HEK293 (cell line): ENCODE data around the gene CRYZL1.

ENCODE experiments used
- CTCF ChIA-PET: fragments of 350-600 bp; formaldehyde crosslinking; extraction: SDS; loops from one replicate; lab custom pipeline; 2021; ENCODE audit warnings: antibody characterized with exemption; lab: Yijun Ruan, JAX
- POLR2A ChIA-PET: fragments of 300-600 bp; formaldehyde crosslinking; extraction: SDS; loops from one replicate; lab custom pipeline; 2020; ENCODE audit warnings: antibody characterized with exemption, inconsistent platforms; lab: Yijun Ruan, JAX
- H3K27ac ChIP-seq: fragments of 200-500 bp; sonication (Bioruptor generic); 2 replicates; pipeline ENCODE4 v1.5.1; 2014; ENCODE audit warnings: low read depth, low read length, control low read depth, inconsistent platforms; ENCODE audit errors: extremely low read depth
- H3K36me3 ChIP-seq, 2 experiments: fragments of 200-500 bp in 1 of 2; sonication (Bioruptor generic) in 1 of 2; 1 replicate in 1 of 2; 2 replicates in 1 of 2; pipeline ENCODE4 v1.5.1; 2014 to 2017; ENCODE audit warnings: inconsistent platforms in 2 of 2, low read length in 2 of 2; ENCODE audit not compliant: control insufficient read depth in 2 of 2, insufficient read depth in 1 of 2
- H3K4me1 ChIP-seq: fragments of 200-500 bp; sonication (Bioruptor generic); 2 replicates; pipeline ENCODE4 v1.5.1; 2014; ENCODE audit warnings: mild to moderate bottlenecking, low read length, inconsistent platforms; ENCODE audit not compliant: control insufficient read depth, insufficient read depth
- H3K4me3 ChIP-seq: 2 replicates; pipeline ENCODE4 v1.5.1; 2011; ENCODE audit warnings: low read depth, mild to moderate bottlenecking, control low read depth, low read length, moderate library complexity
- H3K9me3 ChIP-seq: fragments of 200-500 bp; sonication (Bioruptor generic); 2 replicates; pipeline ENCODE4 v1.5.1; 2014; ENCODE audit warnings: low read depth, low read length, inconsistent platforms; ENCODE audit not compliant: control insufficient read depth, insufficient read depth
- OSR2 ChIP-seq: fragments of 450-650 bp; formaldehyde crosslinking; IDR thresholded peaks from 2 replicates; pipeline ENCODE4 v1.5.1; 2016; ENCODE audit warnings: missing biosample characterization, missing genetic modification characterization
- SP2 ChIP-seq: fragments of 450-650 bp; formaldehyde crosslinking; IDR thresholded peaks from 2 replicates; pipeline ENCODE4 v1.5.1; 2016; ENCODE audit warnings: missing biosample characterization, missing genetic modification characterization
- ZBTB17 ChIP-seq: fragments of 450-650 bp; formaldehyde crosslinking; IDR thresholded peaks from 2 replicates; pipeline ENCODE4 v1.5.1; 2016; ENCODE audit warnings: missing biosample characterization, missing genetic modification characterization
- ZFP69B ChIP-seq: fragments of 450-650 bp; formaldehyde crosslinking; IDR thresholded peaks from 2 replicates; pipeline ENCODE4 v1.5.1; 2016; ENCODE audit warnings: missing biosample characterization, missing genetic modification characterization
- ZIC2 ChIP-seq: fragments of 450-650 bp; formaldehyde crosslinking; IDR thresholded peaks from 2 replicates; pipeline ENCODE4 v1.5.1; 2016; ENCODE audit warnings: missing biosample characterization, missing genetic modification characterization
- ZNF202 ChIP-seq: fragments of 450-650 bp; formaldehyde crosslinking; IDR thresholded peaks from 2 replicates; pipeline ENCODE4 v1.5.1; 2016; ENCODE audit warnings: missing biosample characterization, missing genetic modification characterization, borderline replicate concordance
- ZNF214 ChIP-seq: fragments of 450-650 bp; formaldehyde crosslinking; IDR thresholded peaks from 2 replicates; pipeline ENCODE4 v1.5.1; 2017; ENCODE audit warnings: missing biosample characterization, mild to moderate bottlenecking, missing genetic modification characterization, borderline replicate concordance
- ZNF274 ChIP-seq, 2 experiments: fragments of 200-500 bp in 1 of 2; fragments of 450-650 bp in 1 of 2; sonication (Bioruptor generic) in 1 of 2; formaldehyde crosslinking in 1 of 2; IDR thresholded peaks; 2 replicates each; pipeline versions ENCODE4 v1.5.1 to v1.6.1; 2014 to 2016; ENCODE audit warnings: borderline replicate concordance in 1 of 2, inconsistent platforms in 1 of 2, low read length in 1 of 2, missing biosample characterization in 1 of 2, missing genetic modification characterization in 1 of 2
- ZNF341 ChIP-seq: fragments of 450-650 bp; formaldehyde crosslinking; IDR thresholded peaks from 2 replicates; pipeline ENCODE4; 2016; ENCODE audit warnings: low read depth, missing biosample characterization, missing genetic modification characterization
- ZNF426 ChIP-seq: fragments of 450-650 bp; formaldehyde crosslinking; IDR thresholded peaks from 2 replicates; pipeline ENCODE4 v1.5.1; 2017; ENCODE audit warnings: missing biosample characterization, missing genetic modification characterization, mild to moderate bottlenecking, inconsistent platforms, moderate library complexity
- ZNF555 ChIP-seq: fragments of 450-650 bp; formaldehyde crosslinking; conservative IDR thresholded peaks from 2 replicates; pipeline ENCODE4 v1.5.1; 2017; ENCODE audit warnings: missing biosample characterization, mild to moderate bottlenecking, missing genetic modification characterization, inconsistent platforms
- ZNF600 ChIP-seq: fragments of 450-650 bp; formaldehyde crosslinking; IDR thresholded peaks from 2 replicates; pipeline ENCODE4 v1.5.1; 2016; ENCODE audit warnings: missing biosample characterization, missing genetic modification characterization
- ZNF692 ChIP-seq: fragments of 450-650 bp; formaldehyde crosslinking; IDR thresholded peaks from 2 replicates; pipeline ENCODE4 v1.5.1; 2016; ENCODE audit warnings: missing biosample characterization, missing genetic modification characterization
- ZNF76 ChIP-seq: fragments of 450-650 bp; formaldehyde crosslinking; IDR thresholded peaks from 2 replicates; pipeline ENCODE4; 2016; ENCODE audit warnings: low read depth, missing biosample characterization, missing genetic modification characterization, borderline replicate concordance
- ZSCAN30 ChIP-seq: fragments of 450-650 bp; IDR thresholded peaks from 2 replicates; pipeline ENCODE4 v1.5.1; 2018; ENCODE audit warnings: missing biosample characterization, mild to moderate bottlenecking, missing genetic modification characterization, moderate library complexity
- TF ChIP-seq, protein P1 (sequence below): fragments of 450-650 bp; formaldehyde crosslinking; IDR thresholded peaks from 2 replicates; pipeline ENCODE4 v1.5.1; 2016; ENCODE audit warnings: missing biosample characterization, missing genetic modification characterization

Gene CRYZL1

DNA sequence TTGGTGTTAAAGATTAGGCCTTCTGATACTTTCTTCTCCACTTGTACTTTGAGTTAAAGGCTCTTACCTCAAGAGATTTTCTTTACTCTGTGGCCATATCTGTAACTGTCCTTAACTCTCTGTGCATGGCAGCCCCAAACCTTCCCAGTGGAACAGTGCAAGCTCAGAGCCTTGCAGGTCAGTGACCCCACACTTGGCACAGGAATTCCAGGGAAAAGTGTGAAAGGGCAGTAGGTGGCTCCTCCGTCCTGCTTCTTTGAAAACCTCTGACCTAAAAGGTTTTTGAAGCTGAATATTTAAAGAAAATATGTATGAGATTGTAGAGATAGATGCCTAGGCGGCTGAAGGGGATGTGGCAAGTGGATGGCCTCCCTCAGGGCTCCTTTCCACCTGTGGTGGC, 27.1 kb upstream of the CRYZL1 start:
- H3K9me3 ChIP-seq, result no peaks in the 10 kb centered on the region
- CTCF ChIA-PET, result interaction anchor here (1.5 kb wide), 1 partner anchor 10 kb away, joined by 6 read pairs; no protein-coding TSS in a partner anchor
- H3K36me3 ChIP-seq, result no peaks in the 10 kb centered on the region; a peak in 1 of 3 replicates
- H3K4me3 ChIP-seq, result no peak overlapping the region
- TF ChIP-seq, protein P1, sequence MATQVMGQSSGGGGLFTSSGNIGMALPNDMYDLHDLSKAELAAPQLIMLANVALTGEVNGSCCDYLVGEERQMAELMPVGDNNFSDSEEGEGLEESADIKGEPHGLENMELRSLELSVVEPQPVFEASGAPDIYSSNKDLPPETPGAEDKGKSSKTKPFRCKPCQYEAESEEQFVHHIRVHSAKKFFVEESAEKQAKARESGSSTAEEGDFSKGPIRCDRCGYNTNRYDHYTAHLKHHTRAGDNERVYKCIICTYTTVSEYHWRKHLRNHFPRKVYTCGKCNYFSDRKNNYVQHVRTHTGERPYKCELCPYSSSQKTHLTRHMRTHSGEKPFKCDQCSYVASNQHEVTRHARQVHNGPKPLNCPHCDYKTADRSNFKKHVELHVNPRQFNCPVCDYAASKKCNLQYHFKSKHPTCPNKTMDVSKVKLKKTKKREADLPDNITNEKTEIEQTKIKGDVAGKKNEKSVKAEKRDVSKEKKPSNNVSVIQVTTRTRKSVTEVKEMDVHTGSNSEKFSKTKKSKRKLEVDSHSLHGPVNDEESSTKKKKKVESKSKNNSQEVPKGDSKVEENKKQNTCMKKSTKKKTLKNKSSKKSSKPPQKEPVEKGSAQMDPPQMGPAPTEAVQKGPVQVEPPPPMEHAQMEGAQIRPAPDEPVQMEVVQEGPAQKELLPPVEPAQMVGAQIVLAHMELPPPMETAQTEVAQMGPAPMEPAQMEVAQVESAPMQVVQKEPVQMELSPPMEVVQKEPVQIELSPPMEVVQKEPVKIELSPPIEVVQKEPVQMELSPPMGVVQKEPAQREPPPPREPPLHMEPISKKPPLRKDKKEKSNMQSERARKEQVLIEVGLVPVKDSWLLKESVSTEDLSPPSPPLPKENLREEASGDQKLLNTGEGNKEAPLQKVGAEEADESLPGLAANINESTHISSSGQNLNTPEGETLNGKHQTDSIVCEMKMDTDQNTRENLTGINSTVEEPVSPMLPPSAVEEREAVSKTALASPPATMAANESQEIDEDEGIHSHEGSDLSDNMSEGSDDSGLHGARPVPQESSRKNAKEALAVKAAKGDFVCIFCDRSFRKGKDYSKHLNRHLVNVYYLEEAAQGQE, result no peak
- no peak for TF ChIP-seq ZNF600 (tag by site-specific recombination)
- no peak for TF ChIP-seq ZSCAN30
- no peak for TF ChIP-seq ZNF426
- TF ChIP-seq ZNF202 (tag by site-specific recombination), result no peak
- POLR2A ChIA-PET, result no interaction called here
- H3K4me1 ChIP-seq, result 0 out of 2 replicates have a peak, but pooled peaks cover 2% of the 10 kb centered on the region
- H3K27ac ChIP-seq, result no peak overlapping the region

DNA sequence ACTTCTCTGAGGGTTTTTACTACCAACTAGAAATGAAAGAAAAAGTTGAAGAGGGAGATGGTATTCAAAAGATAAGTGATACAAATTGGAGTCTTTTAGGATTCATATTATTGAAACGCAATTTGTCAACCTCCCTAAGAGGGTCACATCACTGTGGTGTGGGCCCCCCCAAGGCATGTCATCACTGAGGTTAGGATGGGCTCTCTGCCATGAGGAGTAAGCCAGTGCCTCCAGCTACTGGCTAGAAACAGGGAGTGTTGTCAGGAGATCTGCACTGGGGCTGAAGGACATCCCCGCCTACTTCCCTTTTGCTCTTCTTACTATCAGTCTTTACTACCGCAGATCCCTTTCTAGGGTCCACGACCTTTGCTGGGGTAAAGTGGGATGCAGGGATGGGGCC, 26.6 kb upstream of the CRYZL1 start:
- Histone ChIP-seq H3K4me1 (no peaks in the 10 kb centered on the region), H3K4me3 (no peak overlapping the region), H3K27ac (no peak overlapping the region), H3K36me3 (no peaks in the 10 kb centered on the region; a peak in 1 of 3 replicates), H3K9me3 (no peaks in the 10 kb centered on the region)
- ChIA-PET POLR2A (no interaction called here), CTCF (interaction anchor here (1.5 kb wide), 1 partner anchor 9 kb away, joined by 6 read pairs; no protein-coding TSS in a partner anchor)
- TF ChIP-seq ZNF555 (tag by site-specific recombination) (no peak), ZNF692 (tag by site-specific recombination) (peak; percentile 95), ZNF214 (tag by site-specific recombination) (no peak), ZFP69B (tag by site-specific recombination) (peak; percentile 72), OSR2 (tag by site-specific recombination) (peak; percentile 40; the same call in 1 of the 2 replicates), ZIC2 (no peak), SP2 (no peak), ZNF341 (tag by site-specific recombination) (0 out of 2 replicates have a peak, but pooled peaks have one; percentile 22)
- TF ChIP-seq, all 188 proteins: peak for 4

- no peaks in the 10 kb centered on the region for H3K9me3 ChIP-seq
- CTCF ChIA-PET, result interaction anchor here (1.5 kb wide), 1 partner anchor 9 kb away, joined by 6 read pairs; no protein-coding TSS in a partner anchor
- POLR2A ChIA-PET, result no interaction called here
- no peaks in the 10 kb centered on the region for H3K4me1 ChIP-seq
- H3K27ac ChIP-seq, result no peak overlapping the region
- 0 out of 2 replicates have a peak, but pooled peaks have one; percentile 27 for TF ChIP-seq ZBTB17 (tag by site-specific recombination)
- TF ChIP-seq ZNF692 (tag by site-specific recombination), result no peak
- no peak for TF ChIP-seq ZNF274 (IDR thresholded peaks at IDR 0.05; ENCODE audit: low read length)
- no peak for TF ChIP-seq ZNF274 (tag by site-specific recombination; IDR thresholded peaks at IDR 0.05; ENCODE audit: borderline replicate concordance)
- TF ChIP-seq ZNF76 (tag by site-specific recombination), result no peak
- no peaks in the 10 kb centered on the region; a peak in 1 of 3 replicates for H3K36me3 ChIP-seq
- H3K4me3 ChIP-seq, result no peak overlapping the region
Measured at GRCh38 chr21:33667636-33668035, 26.1 kb upstream of the CRYZL1 start.
